IPS-15b (cell line): Measurements from ENCODE around the gene CFAP206.

Experiments
- H3K27me3 ChIP-seq: one replicate; pipeline ENCODE4 v1.6.1; 2013; ENCODE audit warnings: low read length; ENCODE audit not compliant: control insufficient read depth, insufficient read depth
- H3K36me3 ChIP-seq: one replicate; pipeline ENCODE4 v1.6.1; 2013; ENCODE audit warnings: low read length; ENCODE audit not compliant: control insufficient read depth, insufficient read depth
- H3K4me1 ChIP-seq: one replicate; pipeline ENCODE4 v1.6.1; 2013; ENCODE audit warnings: mild to moderate bottlenecking, low read length; ENCODE audit not compliant: control insufficient read depth, insufficient read depth
- H3K4me3 ChIP-seq: one replicate; pipeline ENCODE4 v1.5.1; 2013; ENCODE audit warnings: low read depth, low read length
- H3K9ac ChIP-seq: one replicate; pipeline ENCODE4 v1.6.1; 2013; ENCODE audit warnings: low read depth, mild to moderate bottlenecking, low read length
- H3K9me3 ChIP-seq: one replicate; pipeline ENCODE4 v1.6.1; 2013; ENCODE audit warnings: mild to moderate bottlenecking, low read length; ENCODE audit not compliant: control insufficient read depth, insufficient read depth

CFAP206 gene

DNA sequence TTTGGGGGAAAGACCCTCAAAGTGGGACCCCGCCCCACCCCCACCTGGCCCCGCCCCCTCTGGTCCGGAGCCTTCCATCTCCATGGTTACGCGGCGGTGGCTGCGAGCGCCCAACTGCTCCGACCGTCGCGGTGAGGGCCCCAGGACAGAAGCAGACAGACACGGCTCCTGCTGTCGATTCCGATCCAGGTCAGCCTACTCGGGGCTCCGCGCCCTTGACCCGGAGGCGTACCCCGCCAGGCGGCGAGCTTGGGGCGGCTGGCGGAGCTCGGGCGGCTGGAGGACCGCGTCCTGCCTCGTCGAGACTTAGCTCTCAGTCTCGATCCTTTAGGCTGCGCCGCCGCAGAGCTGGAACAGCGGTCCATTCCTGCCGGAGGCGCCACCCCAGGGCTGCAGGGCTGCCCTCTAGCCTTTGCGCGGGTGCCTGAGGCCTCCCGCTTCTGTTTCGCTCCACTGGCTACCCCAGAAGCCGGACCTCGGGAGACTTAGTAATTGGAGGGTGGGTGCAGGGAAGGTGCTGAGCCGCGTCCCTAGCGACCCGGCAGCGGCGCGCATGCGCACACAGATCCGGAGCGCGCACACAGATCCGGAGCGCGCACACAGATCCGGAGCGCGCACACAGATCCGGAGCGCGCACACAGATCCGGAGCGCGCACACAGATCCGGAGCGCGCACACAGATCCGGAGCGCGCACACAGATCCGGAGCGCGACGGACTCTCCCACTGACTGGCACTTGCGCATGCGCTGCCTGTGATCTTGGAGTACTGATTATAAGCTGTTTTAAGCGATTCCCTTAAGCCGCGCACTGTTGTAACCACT, at the start of gene CFAP206:
Gene CFAP206 (plus strand): TSS at position 72 of the 820 bp plus-strand sequence. CDS start 1,868 bp downstream, outside the sequence.
- H3K9me3 ChIP-seq, result no peaks in the 10 kb centered on the region
- H3K27me3 ChIP-seq, result no peaks in the 10 kb centered on the region
- no peaks in the 10 kb centered on the region for H3K4me1 ChIP-seq
- H3K9ac ChIP-seq, result peak within 1 kb of the TSS; percentile 71
- no peaks in the 10 kb centered on the region for H3K36me3 ChIP-seq
- H3K4me3 ChIP-seq, result peak within 1 kb of the TSS; percentile 90

DNA sequence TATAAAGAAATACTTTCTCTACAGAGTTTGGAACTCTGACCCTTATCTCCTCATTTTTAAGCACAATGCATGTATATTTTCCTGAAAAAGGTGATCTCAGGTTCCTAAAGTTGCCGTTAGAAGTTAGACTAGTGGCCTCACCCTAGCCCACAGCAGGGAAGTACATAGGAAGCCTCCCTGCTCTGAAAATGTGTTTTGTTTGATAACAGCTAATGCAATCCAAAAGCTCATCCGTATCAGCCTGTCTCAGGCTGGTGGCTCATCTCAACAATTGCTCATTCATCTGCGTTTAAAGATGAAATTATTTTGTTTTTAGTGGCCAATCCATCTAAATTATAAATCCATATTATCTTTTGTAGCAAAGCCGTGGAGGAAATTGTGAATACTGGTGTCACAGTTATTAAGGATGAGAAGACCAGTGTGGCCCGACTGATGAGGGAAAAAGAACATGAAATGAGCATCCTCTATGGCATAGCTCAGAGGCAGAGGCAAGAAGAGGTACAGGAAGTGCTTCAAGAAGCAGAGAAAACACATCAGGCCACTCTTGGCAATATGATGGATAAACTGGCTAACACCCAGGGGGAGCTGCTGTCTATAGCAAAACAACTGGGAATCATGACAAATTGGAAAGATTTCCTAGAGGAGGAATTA, 43.0 kb upstream of the CFAP206 start:
- no peak overlapping the region for H3K9ac ChIP-seq
- peaks cover 2% of the 10 kb centered on the region for H3K36me3 ChIP-seq
- no peak overlapping the region for H3K4me3 ChIP-seq
- H3K27me3 ChIP-seq, result no peaks in the 10 kb centered on the region
- no peaks in the 10 kb centered on the region for H3K9me3 ChIP-seq
- no peaks in the 10 kb centered on the region for H3K4me1 ChIP-seq

DNA sequence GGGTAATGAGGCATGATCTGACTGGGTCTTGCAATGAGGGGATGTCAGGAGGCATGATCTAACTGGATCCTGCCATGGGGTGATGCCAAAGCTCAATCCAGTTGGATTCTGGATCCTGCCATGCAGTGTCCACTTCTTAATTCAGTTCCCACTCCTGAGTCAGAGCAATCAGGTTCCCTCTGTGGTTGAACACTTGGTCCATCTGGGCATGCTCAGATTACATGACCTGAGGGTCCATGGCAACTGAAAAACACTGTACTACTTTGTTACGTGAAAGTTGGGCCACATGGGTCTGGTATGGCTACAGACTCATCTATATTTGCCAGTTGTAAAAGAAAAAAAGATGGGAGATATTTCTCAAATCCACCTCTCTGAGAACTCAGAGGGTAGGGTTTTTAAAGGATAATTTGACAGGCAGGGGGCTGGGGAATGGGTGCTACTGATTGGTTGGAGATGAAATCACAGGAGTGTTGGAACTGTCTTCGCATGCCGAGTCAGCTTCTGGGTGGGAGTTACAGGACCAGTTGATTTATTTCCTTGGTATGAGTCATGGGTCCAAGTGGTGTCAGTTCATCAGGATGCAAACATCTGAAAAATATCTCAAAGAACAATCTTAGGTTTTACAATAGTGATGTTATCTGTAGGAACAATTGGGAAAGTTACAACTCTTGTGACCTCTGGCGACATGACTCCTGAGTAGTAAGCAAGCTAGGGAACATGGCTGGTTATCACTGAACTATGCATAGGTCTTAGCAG, 41.5 kb upstream of the CFAP206 start:
- Histone ChIP-seq H3K36me3 (no peaks in the 10 kb centered on the region), H3K9me3 (no peaks in the 10 kb centered on the region), H3K27me3 (no peaks in the 10 kb centered on the region), H3K4me3 (no peak overlapping the region), H3K4me1 (no peaks in the 10 kb centered on the region), H3K9ac (no peak overlapping the region)

DNA sequence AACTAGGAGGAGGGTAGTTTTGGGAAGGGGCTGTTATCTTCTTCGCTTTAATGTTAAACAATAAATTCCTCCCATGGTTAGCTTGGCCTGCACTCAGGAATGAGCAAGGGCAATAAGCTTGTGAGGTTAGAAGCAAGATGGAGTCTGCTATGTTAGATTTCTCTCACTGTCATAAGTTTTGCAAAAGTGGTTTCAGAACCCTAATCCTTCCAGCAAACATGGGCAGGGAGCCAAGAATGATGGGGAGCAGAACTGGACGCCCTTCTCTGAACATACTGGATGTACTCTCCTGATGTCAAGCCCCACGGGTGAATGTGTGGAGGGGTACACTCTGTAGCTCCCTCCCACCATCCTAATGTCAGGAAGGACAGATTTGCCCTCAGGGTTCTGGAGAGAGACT, 40.9 kb upstream of the CFAP206 start:
- H3K4me1 ChIP-seq, result no peaks in the 10 kb centered on the region
- no peak overlapping the region for H3K4me3 ChIP-seq
- H3K36me3 ChIP-seq, result no peaks in the 10 kb centered on the region
- no peaks in the 10 kb centered on the region for H3K9me3 ChIP-seq
- H3K9ac ChIP-seq, result no peak overlapping the region
- no peaks in the 10 kb centered on the region for H3K27me3 ChIP-seq

- Histone ChIP-seq H3K27me3 (no peaks in the 10 kb centered on the region), H3K36me3 (no peaks in the 10 kb centered on the region), H3K9ac (no peak overlapping the region), H3K9me3 (no peaks in the 10 kb centered on the region), H3K4me3 (no peak overlapping the region), H3K4me1 (no peaks in the 10 kb centered on the region)
Observed at GRCh38 chr6:87373377-87373776, 34.4 kb upstream of the CFAP206 start.

- H3K4me1 ChIP-seq, result no peaks in the 10 kb centered on the region
- H3K36me3 ChIP-seq, result no peaks in the 10 kb centered on the region
- H3K9ac ChIP-seq, result no peak overlapping the region
- no peak overlapping the region for H3K4me3 ChIP-seq
- no peaks in the 10 kb centered on the region for H3K27me3 ChIP-seq
- no peaks in the 10 kb centered on the region for H3K9me3 ChIP-seq
Observed at GRCh38 chr6:87375315-87375714, 32.5 kb upstream of the CFAP206 start.

GRCh38 chr6:87376643-87377042, 31.1 kb upstream of the CFAP206 start:
- H3K27me3 ChIP-seq, result no peaks in the 10 kb centered on the region
- no peak overlapping the region for H3K9ac ChIP-seq
- H3K4me1 ChIP-seq, result no peaks in the 10 kb centered on the region
- H3K9me3 ChIP-seq, result no peaks in the 10 kb centered on the region
- no peak overlapping the region for H3K4me3 ChIP-seq
- no peaks in the 10 kb centered on the region for H3K36me3 ChIP-seq

- H3K4me1 ChIP-seq, result no peaks in the 10 kb centered on the region
Observed at GRCh38 chr6:87378947-87379346, 28.8 kb upstream of the CFAP206 start.

DNA sequence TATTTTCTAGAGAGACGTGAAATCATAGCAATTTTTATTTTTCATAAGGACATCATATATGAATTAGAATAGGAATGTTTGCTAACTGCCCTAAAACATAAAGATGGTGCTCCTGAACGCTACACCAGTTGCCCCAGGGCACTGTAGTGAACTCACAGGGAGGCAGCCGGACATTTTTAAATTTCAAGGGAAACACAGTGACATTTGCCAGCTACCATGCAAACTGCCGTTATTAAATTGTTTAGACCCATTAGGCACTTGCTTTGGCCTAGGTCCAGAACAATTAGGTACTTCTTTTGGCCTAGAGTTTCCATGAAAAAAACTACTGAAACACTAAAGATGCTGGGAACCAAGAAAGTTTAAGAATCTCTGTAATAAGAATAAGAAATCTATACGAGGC, 24.9 kb upstream of the CFAP206 start:
- H3K4me1 ChIP-seq, result no peaks in the 10 kb centered on the region
- H3K9me3 ChIP-seq, result no peaks in the 10 kb centered on the region
- H3K4me3 ChIP-seq, result no peak overlapping the region
- no peaks in the 10 kb centered on the region for H3K36me3 ChIP-seq
- H3K9ac ChIP-seq, result no peak overlapping the region
- H3K27me3 ChIP-seq, result no peaks in the 10 kb centered on the region

More at GRCh38 chr6:87378947-87379346, 28.8 kb upstream of the CFAP206 start:
- H3K9me3 ChIP-seq, result no peaks in the 10 kb centered on the region
- H3K27me3 ChIP-seq, result no peaks in the 10 kb centered on the region
- H3K9ac ChIP-seq, result no peak overlapping the region
- no peaks in the 10 kb centered on the region for H3K36me3 ChIP-seq
- no peak overlapping the region for H3K4me3 ChIP-seq

DNA sequence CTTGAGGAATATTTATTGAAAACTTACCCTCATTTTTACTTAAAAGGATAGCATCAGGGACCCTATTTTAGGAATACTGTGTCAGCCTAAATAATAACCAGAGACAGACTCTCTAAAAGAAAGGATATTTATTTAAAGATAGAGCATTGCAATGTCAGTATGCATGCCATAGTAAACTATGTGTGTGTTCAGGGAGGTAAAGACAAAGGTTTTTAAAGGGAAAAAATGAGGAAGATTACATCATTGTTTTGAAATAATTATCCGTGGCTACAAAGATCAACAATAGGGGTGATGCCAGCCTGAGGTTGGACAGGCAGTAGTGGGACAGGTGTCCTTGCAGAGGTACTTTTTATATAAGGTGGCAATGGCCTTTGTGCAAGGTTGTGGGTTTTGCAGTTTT, 23.7 kb upstream of the CFAP206 start:
- Histone ChIP-seq H3K36me3 (no peaks in the 10 kb centered on the region), H3K4me3 (no peak overlapping the region), H3K9ac (no peak overlapping the region), H3K9me3 (no peaks in the 10 kb centered on the region), H3K4me1 (no peaks in the 10 kb centered on the region), H3K27me3 (no peaks in the 10 kb centered on the region)

DNA sequence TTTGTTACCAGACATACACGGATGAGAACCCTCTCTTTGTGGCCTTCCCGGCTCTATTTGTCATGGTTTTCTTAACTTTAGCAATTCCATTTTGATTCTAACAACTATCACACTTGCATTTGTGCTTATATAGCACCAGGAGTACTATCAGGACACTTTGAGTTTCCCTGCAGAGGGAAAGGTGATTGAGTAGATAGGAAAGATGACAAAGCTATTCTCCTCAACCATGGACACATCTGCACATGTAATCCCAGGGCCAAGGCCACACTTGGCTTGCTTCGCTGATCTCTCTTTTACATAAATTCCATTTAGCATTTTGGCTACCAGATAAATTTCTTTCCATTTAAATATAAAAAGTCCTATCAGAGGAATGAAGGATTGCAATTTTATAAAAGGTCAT, 23.3 kb upstream of the CFAP206 start:
- no peak overlapping the region for H3K4me3 ChIP-seq
- no peaks in the 10 kb centered on the region for H3K36me3 ChIP-seq
- no peaks in the 10 kb centered on the region for H3K4me1 ChIP-seq
- H3K9ac ChIP-seq, result no peak overlapping the region
- H3K9me3 ChIP-seq, result no peaks in the 10 kb centered on the region
- no peaks in the 10 kb centered on the region for H3K27me3 ChIP-seq
